GM19463 (cell line): ENCODE measurements around the gene TENM4.
"Not testable (repeated sequence)": the region's sequence is repeated elsewhere in the genome, so short reads cannot be mapped to it uniquely, and the experiment has no call there.

Experiments
- ATAC-seq: cut with Tn5 transposase; IDR thresholded peaks from one replicate; pipeline ENCODE4 v1.9.1; 2021; ENCODE audit warnings: mild to moderate bottlenecking, moderate library complexity; ENCODE audit not compliant: unreplicated experiment

The TENM4 gene

DNA sequence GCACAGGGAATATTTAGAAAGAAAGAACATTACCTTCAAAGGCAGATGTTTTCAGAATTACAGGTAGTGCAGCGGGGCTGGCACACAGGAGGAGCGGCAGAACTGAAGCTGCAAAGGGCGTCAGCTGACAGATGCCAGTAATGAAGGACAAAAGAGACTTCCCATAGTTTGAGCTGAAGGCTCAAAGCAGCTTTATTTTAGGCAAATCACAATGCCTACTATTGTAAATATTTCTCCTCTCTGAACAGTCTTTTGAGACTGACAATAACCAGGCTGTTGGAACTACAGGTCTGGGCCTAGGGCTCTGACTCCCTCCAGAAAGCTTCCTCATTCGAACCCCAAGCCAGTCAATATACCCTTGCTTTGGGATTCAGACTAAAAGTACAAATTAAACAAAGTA is 609.3 kb downstream of the TENM4 start:
- no peak for ATAC-seq

DNA sequence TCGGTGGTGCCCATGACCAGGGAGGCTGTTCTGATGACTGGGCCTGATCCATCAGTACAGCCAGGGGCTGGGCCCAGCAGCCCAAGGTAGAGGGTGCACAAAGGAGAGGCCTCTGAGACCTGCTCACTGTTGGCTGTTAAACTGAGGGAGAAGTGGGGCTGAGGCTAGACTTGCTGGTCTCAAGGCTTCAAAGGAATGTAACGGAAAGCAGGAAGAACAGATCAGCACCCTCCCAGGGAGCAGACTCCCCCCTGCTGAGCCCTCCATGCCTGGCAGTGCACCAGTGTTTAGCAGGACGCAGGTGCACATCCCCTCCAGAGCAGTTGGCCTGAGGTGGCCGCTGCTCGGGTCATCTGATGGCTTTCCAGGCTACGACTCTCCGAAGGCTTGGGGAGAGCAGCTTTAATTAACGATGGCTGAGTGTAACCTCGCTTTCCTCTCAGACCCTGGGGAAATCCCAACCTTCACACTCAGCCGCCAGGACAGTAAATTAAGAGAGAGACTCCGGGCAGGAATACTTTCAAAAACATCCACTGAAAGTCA is 610.5 kb downstream of the TENM4 start:
- no peak for ATAC-seq

DNA sequence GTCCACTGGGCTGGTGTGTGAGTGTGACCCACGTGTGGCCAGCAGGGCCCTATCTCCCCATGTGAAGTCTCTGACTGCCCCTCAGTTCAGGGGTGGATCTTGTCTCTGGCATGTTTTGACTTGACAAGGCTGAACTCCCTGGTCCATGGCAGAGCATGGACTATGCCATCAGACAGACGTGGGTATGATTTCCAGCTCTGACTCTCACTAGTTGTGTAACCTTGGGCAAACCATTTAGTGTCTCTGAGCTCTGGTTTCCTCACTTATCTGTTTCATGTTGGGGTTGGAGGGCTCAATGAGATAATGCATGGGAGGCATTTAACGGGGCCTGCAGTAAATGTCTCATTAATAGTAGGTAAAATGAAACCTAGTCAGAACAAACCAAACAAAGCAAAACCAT is 611.7 kb downstream of the TENM4 start:
- no peak for ATAC-seq

DNA sequence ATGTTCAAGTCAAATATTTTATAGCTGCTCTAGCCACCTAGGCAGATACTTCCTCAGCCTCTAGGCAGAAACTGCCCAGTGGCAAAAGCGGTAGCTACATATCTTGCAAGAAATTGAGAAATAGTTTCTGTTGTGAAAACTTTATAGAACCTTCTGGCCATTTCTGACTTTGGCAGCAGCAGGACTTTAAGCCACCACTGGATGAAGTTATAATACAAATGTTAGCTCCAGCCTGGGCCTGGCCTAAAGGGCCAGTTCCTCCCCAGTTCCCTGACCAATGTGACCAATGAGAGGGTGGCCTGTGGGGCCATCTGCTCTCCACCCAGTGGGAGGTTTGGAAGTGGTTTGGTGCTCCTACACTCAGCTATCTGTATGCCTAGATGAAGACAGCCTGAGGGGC is 612.2 kb downstream of the TENM4 start:
- ATAC-seq: no peak

DNA sequence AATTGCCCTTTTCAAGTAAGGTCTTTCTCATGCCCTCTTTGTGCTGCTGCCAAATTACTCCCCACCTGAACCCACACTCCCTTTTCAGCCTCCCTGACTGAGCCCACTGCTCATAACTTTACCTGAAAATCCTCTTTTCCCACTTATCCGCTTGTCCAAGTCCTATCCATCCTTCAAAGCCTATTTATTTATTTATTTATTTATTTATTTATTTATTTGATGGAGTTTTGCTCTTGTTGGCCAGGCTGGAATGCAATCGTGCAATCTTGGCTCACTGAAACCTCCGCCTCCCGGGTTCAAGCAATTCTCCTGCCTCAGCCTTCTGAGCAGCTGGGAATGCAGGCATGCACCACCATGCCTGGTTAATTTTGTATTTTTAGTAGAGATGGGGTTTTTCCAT is 613.5 kb downstream of the TENM4 start:
- ATAC-seq: not testable (repeated sequence)

DNA sequence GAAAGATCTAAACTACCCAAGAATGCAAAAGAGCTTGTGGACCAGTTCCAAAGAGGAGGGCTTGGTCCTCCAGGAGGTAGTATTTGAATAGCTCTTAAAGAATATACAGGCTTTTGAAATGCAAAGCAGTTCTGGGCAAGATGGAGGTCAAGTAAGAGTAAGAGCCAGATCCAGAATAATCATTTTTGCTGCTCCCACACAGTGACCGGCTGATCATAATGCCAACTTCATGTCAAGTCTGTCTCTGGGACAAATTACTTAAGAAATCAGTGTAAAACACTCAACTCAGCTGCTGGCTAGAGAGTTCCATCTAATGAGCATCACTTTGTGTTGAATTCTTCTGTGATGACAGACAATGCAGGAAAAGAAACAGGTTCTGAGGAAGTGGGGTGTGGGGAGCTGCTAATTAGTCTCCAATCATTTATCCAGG is 615.2 kb downstream of the TENM4 start:
- no peak for ATAC-seq

DNA sequence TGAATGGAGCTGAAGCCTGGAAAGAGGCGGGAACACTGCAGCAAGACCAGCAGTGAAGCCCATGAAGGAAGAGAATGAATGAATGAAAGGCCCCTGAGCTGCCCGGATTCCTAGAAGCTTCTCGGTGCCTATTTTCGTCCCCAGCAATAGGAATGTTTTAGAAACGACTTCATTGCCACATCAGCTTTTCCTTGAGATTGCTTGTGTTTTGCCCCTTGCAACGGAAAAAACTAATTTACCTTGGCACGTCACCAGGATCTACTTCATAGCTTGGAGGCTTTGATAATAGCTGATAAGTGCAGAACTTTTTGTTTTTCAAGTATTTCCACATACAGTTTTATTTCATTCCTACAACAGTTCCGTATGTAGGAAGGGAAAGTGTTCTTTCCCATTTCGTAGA is 617.2 kb downstream of the TENM4 start:
- ATAC-seq: no peak

DNA sequence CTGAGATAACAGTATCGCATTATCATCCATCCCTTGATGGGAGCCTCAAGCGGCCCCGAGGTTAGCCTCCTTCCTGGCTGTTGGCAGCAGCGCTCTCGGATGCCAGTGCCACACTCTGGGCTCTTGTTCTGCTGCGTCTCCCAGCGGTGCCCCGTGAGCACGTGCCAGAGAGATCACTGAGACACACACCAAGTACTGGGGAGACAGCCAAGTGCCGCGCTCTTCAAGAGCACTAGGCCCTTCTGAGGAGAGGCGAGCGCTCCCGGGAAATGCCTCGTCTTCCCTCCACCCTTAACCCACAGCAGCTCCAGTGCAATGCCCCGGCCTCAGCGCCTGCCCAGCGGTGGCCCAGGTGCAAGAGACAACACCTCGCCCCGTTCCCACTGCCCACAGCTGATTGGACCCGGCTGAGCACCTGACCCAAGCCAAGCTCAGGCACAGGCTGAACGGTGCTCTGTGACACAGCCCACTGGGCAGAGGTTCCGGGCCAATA is 617.9 kb downstream of the TENM4 start:
- ATAC-seq: no peak

DNA sequence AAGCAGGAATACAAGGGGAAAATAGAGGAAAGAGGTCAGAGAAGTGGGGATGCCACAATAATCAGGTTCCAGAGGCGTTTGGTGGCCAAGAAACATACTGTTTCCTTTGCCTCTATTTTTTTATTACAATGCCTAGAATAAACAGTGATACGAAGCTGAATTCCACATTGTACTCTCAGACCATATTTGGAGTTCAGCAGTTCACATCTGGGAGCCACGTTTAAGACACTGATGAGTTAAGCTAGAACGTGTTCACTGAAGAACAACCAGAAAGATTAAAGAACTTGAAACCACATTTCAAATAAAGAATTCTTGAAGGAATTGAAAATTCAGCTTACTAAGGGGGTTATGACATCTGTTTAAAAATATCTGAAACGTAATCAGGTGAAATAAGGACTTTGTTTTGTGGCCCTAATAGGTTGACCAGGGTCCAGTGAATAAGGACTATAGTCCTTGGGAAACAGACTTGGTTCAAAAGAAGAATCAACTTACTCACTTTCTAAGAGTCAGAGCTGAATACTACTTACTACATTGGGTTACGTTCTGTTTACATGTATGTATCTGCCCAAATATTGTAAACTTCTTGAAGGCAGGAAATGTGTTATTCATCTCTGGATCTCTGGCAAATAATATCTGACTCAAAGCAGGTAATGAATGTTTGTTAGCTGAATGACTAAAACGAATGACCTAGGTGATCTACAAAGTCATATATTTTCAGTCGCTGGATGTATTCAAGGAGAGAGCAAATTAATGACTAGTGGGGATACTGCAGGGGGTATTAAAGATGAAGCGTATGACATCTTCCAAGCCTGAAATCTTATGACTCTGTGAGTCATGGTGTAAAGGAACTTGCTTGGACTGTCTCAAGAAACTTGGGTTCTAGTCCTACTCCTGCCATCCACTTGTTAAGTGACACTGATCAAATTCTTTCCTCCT is 619.2 kb downstream of the TENM4 start:
- ATAC-seq: no peak

DNA sequence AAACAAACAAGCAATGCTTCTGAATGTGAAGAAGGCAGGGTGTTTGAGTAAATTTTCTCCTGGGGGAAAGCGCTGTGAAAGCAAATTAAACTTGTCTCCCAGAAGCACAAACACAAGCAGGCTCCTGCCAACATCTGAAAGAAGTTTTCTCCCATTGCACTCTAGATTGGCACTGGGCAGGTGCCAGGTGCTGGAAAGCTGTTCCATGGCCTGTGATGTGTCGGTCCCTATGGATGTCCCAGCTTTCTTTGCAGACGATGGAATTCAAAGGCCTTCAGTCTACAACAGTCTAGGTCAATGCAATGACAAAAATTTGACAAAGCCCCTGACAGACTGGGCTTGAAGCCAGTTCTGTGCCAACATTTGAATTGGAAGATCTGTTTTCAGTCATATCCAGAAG is 620.1 kb downstream of the TENM4 start:
- no peak for ATAC-seq

DNA sequence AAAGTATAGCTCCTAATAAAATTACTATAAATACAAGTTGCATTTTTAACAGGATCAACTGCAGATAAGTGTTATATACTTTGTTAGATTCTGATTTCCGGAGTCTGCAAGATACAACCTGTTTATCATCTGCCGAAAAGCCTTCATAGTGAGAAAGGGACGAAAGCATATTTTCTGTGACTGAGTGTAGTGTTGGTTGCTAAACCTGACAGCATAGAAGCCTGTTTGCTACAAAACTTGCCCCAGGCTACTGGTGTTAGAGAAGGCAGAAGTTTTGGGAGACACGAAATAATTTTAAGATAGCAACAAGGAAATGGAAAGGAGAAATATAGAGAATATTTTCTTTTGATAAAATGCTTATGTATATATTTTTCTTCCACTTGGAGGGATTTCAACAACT is 622.6 kb downstream of the TENM4 start:
- no peak for ATAC-seq

DNA sequence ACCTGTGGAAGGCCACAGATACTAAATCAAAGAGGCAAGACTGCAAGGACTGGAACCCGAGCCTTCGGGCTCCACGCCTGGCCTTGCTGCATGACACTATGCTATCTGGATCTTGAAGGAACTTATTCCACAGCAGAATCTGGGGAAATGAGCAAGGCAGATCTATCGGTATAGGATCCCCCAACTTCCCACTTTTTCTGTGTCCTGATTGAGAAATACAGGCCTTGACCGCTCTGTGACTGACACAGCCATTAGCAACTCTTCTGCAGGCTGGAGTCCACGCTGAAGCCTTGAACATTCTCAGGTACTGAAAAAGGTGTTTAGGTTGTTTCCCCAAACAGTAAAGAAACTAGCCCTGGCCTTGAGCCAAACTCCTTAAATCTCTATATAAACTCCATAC is 625.0 kb downstream of the TENM4 start:
- ATAC-seq: no peak

DNA sequence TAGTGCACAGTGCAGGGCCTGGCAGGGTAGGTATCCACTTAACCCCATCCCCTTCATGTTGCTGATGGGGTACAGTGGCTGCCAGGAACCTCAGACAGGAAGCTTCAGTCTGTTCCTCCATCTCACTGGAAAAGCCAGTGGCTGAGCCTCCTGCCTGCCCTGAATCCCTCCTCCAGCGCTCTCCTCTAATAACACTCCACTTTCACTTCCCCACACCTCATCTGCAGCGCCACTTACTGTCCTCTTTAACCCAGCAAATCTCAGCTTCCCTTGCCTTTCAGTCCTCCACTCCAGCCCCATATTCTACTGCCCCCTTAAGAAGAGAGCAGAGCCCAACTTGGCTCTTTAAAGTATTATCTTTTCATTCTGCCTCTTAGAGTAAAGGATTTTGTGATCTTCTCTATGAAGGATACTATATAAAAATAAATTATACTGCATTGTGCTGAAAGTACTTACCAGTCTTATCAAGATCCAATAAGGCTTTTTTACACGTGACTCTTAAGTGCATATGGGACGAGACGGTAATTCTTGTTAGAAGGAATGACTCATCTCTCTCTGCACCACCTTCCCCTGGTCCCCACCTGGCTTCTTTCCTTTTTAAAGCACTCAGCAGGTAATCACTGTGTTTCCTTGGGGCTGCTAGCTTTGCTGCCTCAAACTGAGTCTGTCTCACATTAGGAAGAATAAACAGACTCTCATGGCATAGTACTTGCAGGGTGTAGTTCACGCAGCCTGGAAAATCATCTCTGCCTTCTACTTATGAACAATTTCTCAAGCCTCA is 628.1 kb downstream of the TENM4 start:
- ATAC-seq: no peak

DNA sequence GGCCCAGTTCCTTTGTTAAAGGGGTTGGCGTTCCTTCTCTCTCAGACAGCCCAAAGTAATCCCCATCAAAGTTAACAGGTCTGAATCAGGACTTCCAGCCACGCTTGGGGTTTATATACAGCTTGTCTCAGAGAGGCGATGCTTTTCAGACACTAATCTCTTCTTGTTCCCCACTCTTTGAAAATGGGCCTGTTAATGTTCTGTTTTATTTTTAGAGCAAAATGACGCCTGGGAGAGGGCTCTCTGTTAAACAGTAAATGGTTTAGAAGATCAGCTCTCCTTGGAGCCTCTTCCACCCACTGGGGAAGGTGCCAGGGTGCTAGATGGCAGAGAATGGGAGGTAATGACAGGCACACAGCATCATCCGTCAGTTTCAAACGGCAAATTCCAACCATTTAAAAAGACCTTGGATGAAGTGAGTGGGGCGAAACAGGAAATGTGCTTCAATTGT is 630.2 kb downstream of the TENM4 start:
- no peak for ATAC-seq

DNA sequence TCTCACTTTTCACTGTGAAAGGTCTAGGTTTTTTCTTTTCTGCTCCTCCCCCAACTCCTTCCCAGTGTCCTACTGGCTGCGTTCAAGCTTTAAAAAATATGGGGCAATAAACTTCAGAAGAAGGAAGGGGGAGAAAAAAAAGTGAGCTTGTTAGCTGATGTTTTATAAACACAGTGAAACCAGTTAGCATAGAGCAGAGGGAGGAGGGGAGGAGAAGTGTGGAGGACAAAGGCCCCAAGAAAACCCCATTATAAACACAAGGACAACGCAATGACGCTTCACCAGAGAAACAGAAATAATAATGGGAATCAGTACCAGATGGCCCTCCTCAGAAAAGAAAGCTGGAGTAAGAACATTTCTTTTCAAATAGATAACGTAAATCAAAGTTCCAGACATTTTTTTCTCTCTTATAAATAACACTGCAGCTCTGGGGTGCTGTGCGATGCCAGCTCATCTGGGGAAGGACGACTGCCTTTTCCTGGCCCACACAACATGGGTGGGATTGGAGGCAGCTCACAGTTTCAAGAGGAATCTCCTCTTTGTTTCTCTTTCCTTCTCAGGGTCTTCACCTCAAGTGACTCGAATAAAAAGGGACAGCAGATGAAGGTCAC is 630.8 kb downstream of the TENM4 start:
- no peak for ATAC-seq

DNA sequence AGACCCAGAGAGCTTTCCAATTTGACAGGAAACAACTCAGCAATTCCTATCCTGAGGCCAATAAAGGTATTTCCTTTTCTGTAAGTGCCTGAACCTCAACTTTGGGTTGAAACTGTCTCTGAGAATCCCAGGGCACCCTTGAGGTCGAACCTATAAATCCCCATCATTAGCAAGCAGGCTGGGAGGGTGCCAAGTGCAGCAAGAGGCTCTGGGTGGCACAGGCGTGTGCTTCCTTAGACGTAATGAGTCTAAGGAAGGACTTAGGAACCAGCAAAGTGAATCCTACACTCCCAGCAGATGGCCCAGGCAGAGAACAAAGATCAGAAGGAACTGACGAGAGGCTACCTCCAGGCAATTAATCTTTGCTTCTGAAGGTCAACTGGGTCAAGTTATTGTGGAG is 631.9 kb downstream of the TENM4 start:
- ATAC-seq: no peak

DNA sequence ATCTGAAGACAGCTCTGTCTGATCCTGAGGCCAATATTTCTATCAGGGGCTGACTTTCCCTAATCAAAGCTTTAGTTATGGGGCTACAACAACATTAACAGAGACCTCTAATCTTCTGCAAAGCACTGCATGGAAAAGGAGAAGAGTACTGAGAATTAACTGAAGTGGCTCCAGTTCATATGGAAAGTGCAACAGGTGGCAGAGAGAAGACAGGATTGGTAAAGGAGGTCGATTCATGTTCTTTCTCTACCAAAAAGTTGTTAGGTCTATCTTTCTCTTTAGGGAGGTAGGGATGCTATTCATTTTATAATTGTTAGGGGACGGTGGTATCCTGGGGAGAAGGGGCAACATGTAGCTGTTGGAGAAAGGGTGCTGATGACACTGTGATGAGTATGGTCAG is 633.5 kb downstream of the TENM4 start:
- no peak for ATAC-seq

DNA sequence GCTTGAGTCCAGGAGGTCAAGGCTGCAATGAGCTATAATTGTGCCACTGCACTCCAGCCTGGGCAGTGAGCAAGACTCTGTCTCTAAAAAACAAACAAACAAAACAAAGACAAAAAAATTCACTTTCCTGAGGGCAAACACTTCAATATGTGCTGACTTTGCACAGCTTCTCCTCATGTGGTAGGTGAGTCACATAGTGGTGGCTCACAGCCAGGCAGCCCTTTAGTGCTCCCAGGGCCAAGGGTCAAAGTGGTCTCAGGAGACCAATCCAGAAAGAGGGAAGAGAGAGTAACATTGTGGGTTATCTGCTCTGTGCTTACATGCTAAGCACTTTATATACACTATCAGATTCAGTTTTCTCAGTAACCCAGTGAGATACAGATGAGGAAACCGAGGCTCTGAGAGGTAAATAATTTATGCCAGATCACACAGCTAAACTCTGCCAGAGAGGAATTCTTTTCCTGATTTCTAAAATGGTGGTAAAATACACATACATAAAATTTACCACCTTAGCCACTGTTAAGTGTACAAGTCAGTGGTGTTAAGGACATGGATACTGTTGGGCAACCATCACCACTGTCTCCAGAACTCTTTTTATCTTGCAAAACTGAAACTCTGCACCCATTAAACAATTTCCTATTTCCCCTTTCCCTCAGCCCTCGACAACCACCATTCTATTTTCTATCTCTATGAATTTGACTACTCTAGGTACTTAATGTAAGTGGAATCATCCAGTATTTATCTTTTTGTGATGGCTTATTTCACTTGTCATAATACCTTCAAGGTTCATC is 634.4 kb downstream of the TENM4 start:
- ATAC-seq: no peak

DNA sequence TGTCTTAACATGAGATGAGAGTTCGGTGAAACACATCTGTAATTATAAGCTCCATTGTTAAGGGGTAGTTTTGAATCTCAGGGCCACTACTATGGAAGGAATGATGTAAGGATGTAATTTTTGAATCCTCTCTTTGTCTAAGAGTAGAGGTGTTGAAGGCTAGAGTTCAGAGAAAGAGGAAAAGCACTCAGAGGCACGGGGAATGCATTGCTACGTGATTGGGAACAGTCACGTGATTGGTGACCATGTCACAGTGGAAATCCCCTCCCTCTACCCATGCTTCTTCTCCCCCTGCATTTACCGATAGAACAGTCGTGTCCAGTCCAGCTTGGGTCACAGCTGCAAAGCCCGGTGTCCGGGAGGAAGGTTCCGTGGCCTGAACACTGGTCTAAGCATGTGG is 635.8 kb downstream of the TENM4 start:
- no peak for ATAC-seq

DNA sequence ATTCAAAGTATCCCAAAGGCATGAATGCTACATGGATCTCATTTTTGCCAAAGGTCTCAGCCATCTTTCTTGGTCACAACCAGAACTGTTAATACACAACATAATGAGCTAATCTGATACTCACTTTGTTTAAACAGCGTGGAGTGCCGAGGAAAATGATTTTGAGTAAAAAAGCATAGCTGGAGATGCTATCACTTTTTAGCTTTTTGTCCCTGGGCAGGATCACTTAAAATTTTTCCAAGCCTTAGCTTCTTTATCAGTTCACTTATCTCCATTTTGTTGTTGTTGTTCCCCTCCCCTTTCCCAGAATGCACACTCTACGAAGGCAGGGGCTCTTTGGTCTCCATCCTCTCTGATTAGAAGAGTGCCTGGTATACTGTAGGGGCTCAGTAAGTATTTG is 636.8 kb downstream of the TENM4 start:
- no peak for ATAC-seq
